A673 (cell line): ENCODE measurements around the gene UBXN10.

Experiments
- EZH2 ChIP-seq: fragments of 200-600 bp; sonication (generic); IDR thresholded peaks from 2 replicates; pipeline ENCODE4 v1.6.1; 2017; ENCODE audit warnings: borderline replicate concordance, low read depth, mild to moderate bottlenecking, mixed read lengths, antibody characterized with exemption, low read length; ENCODE audit not compliant: poor library complexity, severe bottlenecking
- TF ChIP-seq, protein P1 (sequence below): fragments of 300-800, 200-600 bp; sonication (generic); conservative IDR thresholded peaks from 2 replicates; pipeline ENCODE4 v1.5.1; 2017; ENCODE audit warnings: low read depth, mild to moderate bottlenecking, antibody characterized with exemption, low read length, moderate library complexity, mixed read lengths

GRCh38 chr1:20187103-20187812, 1.4 kb downstream of the UBXN10 start:
- TF ChIP-seq, protein P1, sequence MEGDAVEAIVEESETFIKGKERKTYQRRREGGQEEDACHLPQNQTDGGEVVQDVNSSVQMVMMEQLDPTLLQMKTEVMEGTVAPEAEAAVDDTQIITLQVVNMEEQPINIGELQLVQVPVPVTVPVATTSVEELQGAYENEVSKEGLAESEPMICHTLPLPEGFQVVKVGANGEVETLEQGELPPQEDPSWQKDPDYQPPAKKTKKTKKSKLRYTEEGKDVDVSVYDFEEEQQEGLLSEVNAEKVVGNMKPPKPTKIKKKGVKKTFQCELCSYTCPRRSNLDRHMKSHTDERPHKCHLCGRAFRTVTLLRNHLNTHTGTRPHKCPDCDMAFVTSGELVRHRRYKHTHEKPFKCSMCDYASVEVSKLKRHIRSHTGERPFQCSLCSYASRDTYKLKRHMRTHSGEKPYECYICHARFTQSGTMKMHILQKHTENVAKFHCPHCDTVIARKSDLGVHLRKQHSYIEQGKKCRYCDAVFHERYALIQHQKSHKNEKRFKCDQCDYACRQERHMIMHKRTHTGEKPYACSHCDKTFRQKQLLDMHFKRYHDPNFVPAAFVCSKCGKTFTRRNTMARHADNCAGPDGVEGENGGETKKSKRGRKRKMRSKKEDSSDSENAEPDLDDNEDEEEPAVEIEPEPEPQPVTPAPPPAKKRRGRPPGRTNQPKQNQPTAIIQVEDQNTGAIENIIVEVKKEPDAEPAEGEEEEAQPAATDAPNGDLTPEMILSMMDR = no peak
- TF ChIP-seq EZH2 = no peak
